Osteoblast (primary cell): ENCODE data around the gene ST6GALNAC2. TPM values are rescaled to one million over a fixed set of nuclear protein-coding genes. Genes with fewer than 3 reads are reported as not detected.

Source experiments
- DNase-seq: peaks from one replicate; pipeline ENCODE4 v3.0.0; 2011; ENCODE audit warnings: low spot score, mixed read lengths; ENCODE audit not compliant: insufficient read length; ENCODE audit errors: missing footprints
- H2AFZ ChIP-seq: 2 replicates; pipeline ENCODE4 v1.6.0; 2011; ENCODE audit warnings: mild to moderate bottlenecking, low read length
- H3K27ac ChIP-seq: 2 replicates; pipeline ENCODE4 v1.5.1; 2011; ENCODE audit warnings: mild to moderate bottlenecking, low read depth, low read length, moderate library complexity
- H3K27me3 ChIP-seq: 2 replicates; pipeline ENCODE4 v1.6.0; 2012; ENCODE audit warnings: mild to moderate bottlenecking, control low read depth, inconsistent platforms, low read length, moderate library complexity; ENCODE audit not compliant: insufficient read depth
- H3K36me3 ChIP-seq: 2 replicates; pipeline ENCODE4 v1.5.1; 2011; ENCODE audit warnings: mild to moderate bottlenecking, low read length, control low read depth, moderate library complexity; ENCODE audit not compliant: insufficient read depth
- H3K4me1 ChIP-seq: 2 replicates; pipeline ENCODE4 v1.5.1; 2011; ENCODE audit warnings: mild to moderate bottlenecking, low read length, control low read depth, moderate library complexity; ENCODE audit not compliant: insufficient read depth
- H3K4me2 ChIP-seq: 2 replicates; pipeline ENCODE4 v1.6.0; 2011; ENCODE audit warnings: mild to moderate bottlenecking, low read length; ENCODE audit not compliant: insufficient read depth
- H3K4me3 ChIP-seq: fragments of 200-600 bp; sonication (generic); 3 replicates; pipeline ENCODE4 v1.5.1; 2012; ENCODE audit warnings: mild to moderate bottlenecking, low read length, inconsistent platforms; ENCODE audit not compliant: insufficient read depth
- H3K79me2 ChIP-seq: 2 replicates; pipeline ENCODE4 v1.6.0; 2012; ENCODE audit warnings: mild to moderate bottlenecking, low read length, control low read depth, inconsistent platforms; ENCODE audit not compliant: insufficient read depth
- H3K9me3 ChIP-seq: 2 replicates; pipeline ENCODE4 v1.5.1; 2011; ENCODE audit warnings: low read depth, low read length, control low read depth
- H4K20me1 ChIP-seq: 2 replicates; pipeline ENCODE4 v1.6.0; 2012; ENCODE audit warnings: mild to moderate bottlenecking, low read length, control low read depth; ENCODE audit not compliant: insufficient read depth
- total RNA-seq: library from RNA; depleted of rRNA; stranded (reverse); fragments of >200 nt; gene quantifications from 2 replicates; pipeline ENCODE4 v1.2.3, GENCODE V29; 2012
- TF ChIP-seq, protein P1 (sequence below): IDR thresholded peaks from 2 replicates; pipeline ENCODE4 v1.5.1; 2011; ENCODE audit warnings: mild to moderate bottlenecking, low read depth, low read length, moderate library complexity; ENCODE audit errors: extremely low read depth

ST6GALNAC2 gene
- total RNA-seq, 1 donor: 0.36 TPM

DNA sequence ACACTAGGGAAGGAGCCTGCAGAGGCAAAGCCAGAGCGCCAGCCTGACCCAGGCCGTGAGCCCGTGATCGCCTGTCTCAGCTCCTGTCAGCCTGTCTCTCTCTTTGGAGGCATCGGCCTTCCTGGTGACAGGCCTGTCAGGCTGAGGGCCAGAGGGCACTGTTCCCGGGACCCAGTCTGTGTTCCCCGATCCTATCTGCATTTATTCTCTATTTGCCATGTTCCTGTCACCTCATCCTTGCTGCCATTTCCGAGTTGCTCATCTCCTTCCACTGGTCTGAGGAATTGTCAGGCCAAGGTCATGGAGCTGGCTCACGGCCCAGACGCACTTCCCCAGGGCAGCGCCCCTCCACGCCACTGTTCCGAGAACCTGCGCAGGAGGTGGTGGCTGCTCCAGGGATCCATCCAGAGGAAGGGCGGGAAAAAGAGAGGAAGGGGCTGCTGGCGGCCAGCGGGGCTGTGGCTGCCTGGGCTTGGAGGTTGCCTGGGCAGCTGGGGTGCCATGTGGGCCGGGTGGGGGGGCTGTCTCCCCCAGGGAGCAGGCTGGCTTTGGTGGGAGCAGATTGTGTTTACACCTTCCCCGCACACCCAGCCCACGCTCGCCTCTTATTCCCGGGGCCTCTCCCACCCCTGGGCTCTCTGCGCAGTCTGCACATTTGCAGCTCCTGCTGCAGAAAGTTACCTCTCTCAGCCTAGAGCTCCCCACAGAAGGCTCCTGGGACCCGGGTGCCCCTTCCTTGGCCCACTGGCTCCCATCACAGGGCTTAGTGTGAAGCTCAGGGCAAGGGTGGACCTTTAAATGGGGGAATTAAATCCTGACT is 40.9 kb downstream of the ST6GALNAC2 start:
- no peak overlapping the region for H2AFZ ChIP-seq
- no peaks in the 10 kb centered on the region for H3K79me2 ChIP-seq
- TF ChIP-seq, protein P1, sequence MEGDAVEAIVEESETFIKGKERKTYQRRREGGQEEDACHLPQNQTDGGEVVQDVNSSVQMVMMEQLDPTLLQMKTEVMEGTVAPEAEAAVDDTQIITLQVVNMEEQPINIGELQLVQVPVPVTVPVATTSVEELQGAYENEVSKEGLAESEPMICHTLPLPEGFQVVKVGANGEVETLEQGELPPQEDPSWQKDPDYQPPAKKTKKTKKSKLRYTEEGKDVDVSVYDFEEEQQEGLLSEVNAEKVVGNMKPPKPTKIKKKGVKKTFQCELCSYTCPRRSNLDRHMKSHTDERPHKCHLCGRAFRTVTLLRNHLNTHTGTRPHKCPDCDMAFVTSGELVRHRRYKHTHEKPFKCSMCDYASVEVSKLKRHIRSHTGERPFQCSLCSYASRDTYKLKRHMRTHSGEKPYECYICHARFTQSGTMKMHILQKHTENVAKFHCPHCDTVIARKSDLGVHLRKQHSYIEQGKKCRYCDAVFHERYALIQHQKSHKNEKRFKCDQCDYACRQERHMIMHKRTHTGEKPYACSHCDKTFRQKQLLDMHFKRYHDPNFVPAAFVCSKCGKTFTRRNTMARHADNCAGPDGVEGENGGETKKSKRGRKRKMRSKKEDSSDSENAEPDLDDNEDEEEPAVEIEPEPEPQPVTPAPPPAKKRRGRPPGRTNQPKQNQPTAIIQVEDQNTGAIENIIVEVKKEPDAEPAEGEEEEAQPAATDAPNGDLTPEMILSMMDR: no peak
- H3K9me3 ChIP-seq: no peaks in the 10 kb centered on the region
- H3K27ac ChIP-seq: no peak overlapping the region
- H3K4me2 ChIP-seq: no peak overlapping the region
- H3K27me3 ChIP-seq: peaks cover 6% of the 10 kb centered on the region
- H3K36me3 ChIP-seq: no peaks in the 10 kb centered on the region
- H3K4me1 ChIP-seq: peaks cover 24% of the 10 kb centered on the region
- no peak overlapping the region for H3K4me3 ChIP-seq
- H4K20me1 ChIP-seq: no peaks in the 10 kb centered on the region
- DNase-seq: peak; percentile 63

DNA sequence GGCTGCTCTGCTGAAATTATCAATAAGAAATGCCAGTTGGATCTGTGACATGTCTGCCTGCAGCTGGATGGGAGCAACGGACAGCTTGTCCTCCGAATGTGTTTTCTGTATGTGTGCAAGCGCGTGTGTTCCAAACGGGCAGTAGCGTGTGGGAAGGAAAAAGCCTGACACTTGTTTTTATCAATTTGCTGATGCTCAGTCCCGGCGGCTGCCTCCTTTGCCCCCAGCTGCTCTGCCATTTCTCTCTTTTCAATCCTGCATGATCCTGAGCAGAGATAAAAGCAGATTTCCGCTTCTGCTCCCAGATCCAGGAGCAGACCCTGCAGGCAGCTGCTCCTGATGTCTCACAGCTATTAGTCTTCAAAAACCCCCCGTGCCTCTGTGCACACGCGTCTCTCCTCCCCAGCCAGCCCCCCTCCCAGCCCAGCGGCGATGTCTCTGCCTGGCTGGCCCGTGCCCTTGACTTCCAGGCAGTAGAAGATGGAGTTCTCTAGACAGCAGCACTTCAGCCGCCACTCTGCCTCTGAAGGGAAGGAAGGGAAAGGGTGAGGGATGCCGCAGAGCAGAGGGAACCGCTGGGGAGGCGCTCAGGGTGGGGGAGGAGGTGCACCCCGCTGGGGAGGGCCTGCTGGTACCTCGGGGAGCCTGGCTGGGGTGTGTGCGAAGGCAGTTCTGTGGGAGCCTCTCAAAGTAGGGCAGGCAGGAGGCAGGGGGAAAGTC is 41.7 kb downstream of the ST6GALNAC2 start:
- no peaks in the 10 kb centered on the region for H3K9me3 ChIP-seq
- H3K36me3 ChIP-seq: no peaks in the 10 kb centered on the region
- H3K27ac ChIP-seq: no peak overlapping the region
- H3K4me1 ChIP-seq: peaks cover 24% of the 10 kb centered on the region
- no peak overlapping the region for H3K4me2 ChIP-seq
- peak; percentile 84 for DNase-seq
- H2AFZ ChIP-seq: no peak overlapping the region
- no peaks in the 10 kb centered on the region for H3K79me2 ChIP-seq
- TF ChIP-seq, protein P1: no peak
- no peaks in the 10 kb centered on the region for H4K20me1 ChIP-seq
- H3K27me3 ChIP-seq: peaks cover 6% of the 10 kb centered on the region
- no peak overlapping the region for H3K4me3 ChIP-seq

DNA sequence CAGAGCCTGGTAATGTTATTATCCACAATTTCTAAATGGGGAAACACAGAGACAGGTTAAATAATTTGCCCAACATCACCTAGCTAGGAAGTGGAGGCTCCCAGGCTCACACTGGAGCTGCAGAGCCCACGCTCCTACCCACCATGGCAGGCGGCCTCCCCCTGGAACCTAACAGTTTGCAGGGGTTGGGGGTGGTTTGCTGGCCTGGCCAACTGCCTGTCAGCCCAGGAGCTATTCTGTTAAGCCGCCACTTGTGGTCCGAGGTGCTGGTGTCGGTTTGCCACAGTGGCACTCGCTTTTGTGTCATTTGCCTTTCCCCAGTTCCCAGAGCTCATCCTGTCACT is 42.2 kb downstream of the ST6GALNAC2 start:
- TF ChIP-seq, protein P1: no peak
- H3K36me3 ChIP-seq: no peaks in the 10 kb centered on the region
- H3K4me2 ChIP-seq: no peak overlapping the region
- peak; percentile 1 for DNase-seq
- no peak overlapping the region for H2AFZ ChIP-seq
- H3K9me3 ChIP-seq: no peaks in the 10 kb centered on the region
- no peaks in the 10 kb centered on the region for H3K79me2 ChIP-seq
- H4K20me1 ChIP-seq: no peaks in the 10 kb centered on the region
- peaks cover 10% of the 10 kb centered on the region for H3K27me3 ChIP-seq
- H3K4me1 ChIP-seq: peaks cover 27% of the 10 kb centered on the region
- no peak overlapping the region for H3K27ac ChIP-seq
- no peak overlapping the region for H3K4me3 ChIP-seq

DNA sequence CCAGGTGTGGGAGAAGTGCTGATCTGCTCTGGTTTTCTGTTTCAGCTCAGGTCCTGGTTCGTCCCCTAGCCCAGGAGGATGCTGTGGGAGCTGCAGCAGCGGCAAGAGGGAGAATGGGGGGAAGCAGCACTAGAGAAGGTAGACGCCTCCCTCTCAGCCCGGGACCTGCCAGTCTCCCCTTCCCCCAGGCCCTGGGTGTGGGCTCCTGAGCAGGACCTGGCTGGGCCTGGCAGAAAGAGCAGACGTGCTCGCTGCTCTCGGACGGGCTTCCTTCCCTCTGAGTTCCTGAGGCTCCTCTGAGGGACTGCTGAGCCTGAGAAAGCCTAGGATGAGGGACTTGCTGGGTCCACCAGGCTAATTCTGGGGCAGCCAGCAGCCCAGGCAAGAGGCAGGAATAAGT is 42.7 kb downstream of the ST6GALNAC2 start:
- H2AFZ ChIP-seq: no peak overlapping the region
- no peaks in the 10 kb centered on the region for H3K9me3 ChIP-seq
- no peaks in the 10 kb centered on the region for H4K20me1 ChIP-seq
- H3K79me2 ChIP-seq: no peaks in the 10 kb centered on the region
- TF ChIP-seq, protein P1: no peak
- H3K27me3 ChIP-seq: peaks cover 14% of the 10 kb centered on the region
- H3K4me2 ChIP-seq: no peak overlapping the region
- no peak overlapping the region for H3K4me3 ChIP-seq
- peak; percentile 31 for DNase-seq
- H3K27ac ChIP-seq: no peak overlapping the region
- peaks cover 29% of the 10 kb centered on the region for H3K4me1 ChIP-seq
- no peaks in the 10 kb centered on the region for H3K36me3 ChIP-seq
